Measurements from ENCODE around the gene TXNDC5.

The TXNDC5 gene

DNA sequence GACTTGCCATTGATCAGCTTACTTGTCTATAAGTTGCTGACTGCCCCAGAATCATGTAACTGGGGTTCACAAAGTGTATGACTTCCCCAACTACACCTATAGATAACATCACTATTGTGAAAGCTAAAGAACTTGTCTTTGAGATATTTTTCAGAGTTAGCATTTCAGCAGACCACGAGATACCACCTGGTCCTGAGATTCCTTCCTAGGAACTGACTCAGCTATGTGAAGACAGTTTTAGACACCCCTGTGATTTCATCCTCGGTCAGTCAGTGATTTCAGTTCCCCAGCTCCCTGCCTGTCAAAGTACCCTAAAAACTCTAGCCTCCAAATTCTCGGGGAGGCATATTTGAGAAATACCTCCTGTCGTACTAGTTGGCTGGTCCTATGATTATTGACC, 62.4 kb downstream of the TXNDC5 start:
- no peak for DNase-seq

DNA sequence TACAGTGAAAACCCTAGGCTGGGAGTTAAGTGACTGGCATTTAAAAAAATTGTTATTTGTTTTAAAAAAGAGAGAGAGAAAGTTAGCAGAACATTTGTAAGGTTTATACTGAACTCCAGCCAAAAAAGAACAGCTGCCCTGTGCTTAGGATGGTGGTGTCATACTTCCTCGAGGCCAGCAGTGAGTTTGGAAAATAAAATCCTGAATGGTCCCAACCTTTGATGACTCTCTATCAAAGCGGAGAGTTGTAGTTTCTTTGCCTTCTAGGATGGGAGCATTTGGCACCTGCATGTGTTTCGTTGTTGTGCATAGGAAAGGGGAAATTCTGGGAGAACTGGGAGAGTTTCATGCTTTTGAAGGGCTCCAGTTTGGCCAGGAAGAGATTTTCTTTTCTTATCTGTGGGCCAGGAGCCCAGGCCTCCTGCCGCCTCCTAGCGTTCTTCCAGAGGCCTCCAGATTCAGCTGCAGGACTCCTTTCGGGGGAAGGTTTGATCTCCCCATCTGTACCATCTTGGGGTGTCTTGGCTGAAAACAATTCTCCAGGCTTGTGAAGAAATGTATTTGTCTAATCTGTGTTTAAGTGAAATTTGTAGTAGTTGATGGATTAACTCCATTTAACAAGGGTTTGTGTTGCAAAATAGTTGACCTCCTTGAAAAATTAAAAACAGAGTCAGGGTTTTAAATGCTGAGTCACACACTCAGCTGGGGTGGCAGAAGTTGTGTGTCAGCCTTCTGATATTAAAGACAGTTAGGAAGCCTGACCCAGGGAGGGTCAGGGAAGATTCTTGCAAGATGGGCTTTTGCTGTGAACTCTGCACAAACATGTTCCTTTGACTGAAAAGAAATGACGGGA, 63.4 kb downstream of the TXNDC5 start:
- no peak for DNase-seq

DNA sequence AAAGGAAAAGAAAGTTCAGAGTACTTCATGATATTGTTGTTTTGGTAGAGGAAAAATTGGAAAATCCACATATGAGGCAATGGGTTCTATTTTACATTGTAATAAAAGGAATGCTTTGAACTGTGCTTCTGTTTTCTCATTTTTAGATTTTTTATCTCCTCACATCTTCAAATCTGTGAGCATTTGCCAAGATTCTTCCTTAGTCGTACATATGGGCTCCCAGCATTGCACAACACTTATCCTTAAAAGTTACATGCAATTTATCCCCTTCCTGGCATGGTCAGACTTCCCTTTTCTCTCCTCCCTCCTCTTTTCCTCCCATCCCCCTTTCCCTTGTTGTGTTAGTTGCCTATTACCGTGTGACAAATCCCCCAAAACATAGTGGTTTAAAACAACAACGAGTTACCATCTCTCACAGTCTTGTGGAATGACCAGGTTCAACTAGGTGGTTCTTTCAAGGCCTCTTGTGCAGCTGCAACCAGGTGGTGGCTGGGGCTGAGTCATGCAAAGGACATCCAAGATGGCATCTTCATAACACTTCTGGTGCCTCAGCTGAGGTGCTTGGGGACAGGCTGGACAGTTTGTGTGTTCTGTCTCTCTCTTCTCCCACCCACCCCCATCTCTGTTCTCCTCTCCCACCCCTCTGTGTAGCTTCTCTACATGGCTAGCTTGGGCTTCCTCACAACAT, 68.7 kb downstream of the TXNDC5 start:
- DNase-seq = no peak

DNA sequence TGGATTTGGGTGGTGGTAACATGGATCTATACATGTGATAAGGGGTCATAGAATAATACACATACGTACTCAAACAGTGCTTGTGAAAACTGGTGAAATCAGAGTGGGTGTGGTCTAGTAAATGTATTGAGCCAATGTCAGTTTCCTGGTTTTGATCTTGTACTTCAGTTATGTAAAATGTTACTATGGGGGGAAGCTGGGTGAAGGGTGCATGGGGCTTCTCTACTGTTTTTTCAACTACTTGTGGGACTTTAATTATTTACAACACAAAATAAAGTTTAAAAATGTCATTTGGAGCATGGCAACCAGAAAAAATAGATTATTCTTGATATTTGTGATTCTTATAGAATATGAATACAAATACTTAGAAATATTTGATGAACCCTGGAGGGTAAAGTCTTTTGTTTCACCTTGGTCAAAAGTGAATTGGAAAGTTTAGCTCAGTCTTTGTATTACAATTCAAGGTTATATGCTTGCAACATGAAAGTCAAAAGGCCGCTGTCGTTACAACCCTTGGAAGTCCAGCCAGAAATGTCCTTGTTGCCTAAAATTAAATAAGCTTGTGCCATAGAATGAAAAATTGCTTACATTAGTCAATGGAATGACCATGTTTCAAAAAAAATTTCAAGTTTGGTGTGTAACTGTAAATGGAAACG, 74.1 kb downstream of the TXNDC5 start:
- DNase-seq = no peak

DNA sequence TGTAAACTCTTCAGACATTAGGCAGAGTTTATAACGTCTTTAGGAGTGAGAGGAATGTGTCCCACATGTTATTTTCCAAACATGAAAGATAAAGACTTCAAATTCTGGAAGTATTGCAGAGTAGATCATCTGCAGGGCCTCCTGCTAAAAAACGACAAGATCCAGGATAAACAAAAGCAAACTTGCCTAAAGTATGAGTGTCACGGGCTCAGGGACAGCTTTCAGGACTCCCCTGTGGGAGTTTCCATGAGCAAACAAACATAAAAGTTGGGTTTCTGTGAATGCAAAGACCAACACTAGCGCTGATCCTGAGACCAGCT, 76.9 kb downstream of the TXNDC5 start:
- DNase-seq = no peak

DNA sequence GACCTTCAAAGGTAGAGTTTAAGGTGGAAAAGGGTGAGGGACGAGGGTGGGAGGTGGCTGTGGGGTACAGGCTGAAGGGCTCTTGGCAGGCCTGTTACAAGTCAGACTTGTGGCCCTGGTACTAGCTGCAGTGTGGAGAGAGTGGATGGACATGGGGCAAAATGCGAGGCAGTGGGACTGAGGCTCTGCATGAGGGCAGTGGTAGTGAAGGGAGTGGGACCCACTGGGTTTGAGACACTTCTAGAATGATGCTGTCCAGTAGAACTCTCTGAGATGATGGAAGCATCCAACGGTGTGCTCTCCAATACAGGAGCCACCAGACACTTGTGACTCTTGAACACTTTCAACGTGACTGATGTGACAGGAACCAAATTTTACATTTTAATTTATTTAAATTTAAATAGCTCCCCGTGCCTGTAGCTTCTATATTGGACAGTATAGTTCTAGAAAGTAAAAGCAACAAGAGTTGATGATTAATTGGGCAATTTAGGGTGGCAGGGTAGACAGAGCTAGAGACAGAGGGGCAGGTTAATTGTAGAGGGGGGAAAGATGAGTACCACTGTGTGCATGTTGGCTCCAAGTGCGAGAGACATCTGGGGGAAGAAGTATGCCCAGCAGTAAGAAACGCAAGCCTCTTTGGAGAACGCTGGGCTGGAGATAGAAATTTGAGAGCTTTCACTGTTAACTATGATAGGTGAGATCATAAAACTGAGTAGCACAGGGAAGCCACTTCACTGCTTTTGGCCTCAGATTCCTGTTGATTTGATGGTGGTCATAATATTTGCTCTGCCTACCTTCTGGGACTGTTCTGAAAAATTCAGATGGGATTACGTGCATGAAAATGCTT, 77.5 kb downstream of the TXNDC5 start:
- DNase-seq = no peak

All from NCI-H526 treated with DMSO at 0.1 percent for 48 hours (cell line).